GM19035 (cell line): ENCODE results near the gene RALA.
"Not testable (repeated sequence)": the region's sequence is repeated elsewhere in the genome, so short reads cannot be mapped to it uniquely, and the experiment has no call there.

Experiments used
- ATAC-seq: cut with Tn5 transposase; IDR thresholded peaks from one replicate; pipeline ENCODE4 v1.9.1; 2021; ENCODE audit not compliant: unreplicated experiment

RALA gene

DNA sequence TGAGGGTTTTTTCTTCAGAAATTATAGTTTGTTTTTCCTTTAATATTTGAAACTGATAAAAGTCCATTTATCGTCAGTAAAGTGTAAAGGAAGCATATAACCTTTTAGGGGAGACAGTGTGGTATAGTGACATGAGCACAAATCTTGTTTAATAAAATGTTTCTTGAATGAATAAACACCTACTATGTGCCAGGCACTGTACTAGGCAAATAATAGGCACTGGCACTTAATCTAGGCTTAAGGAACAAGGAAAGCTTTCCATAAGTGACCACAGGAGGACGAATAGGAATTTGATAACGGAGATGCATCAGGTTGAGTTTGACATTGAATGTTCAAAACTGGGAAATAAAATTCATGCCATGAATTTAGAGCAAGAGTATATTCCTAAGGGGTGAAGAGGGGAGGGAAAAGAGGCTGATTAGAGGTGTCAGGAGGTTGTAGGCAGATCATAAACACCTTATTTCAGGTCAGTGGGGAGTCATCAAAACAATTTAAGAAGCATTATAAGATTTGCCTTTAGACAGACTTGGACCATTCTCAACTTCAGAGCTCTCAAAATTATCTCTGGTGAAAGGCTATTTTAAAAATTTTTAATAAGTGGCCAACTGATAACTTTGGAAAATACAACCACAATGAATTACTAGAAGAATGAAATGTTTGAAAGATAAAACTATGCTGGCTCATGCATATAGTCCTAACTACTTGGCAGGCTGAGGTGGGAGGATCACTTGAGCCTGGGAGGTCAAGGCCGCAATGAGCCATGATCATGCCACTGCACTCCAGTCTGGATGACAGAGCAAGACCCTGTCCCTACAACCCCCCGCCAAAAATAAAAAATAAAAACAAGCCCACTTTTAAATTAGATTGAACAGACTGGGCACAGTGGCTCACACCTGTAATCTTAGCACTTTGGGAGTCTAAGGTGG is 22.4 kb downstream of the RALA start:
- no peak for ATAC-seq

GRCh38 chr7:39647816-39648215 is 24.4 kb downstream of the RALA start:
- no peak for ATAC-seq

- ATAC-seq = no peak
Observed at GRCh38 chr7:39650676-39651075, 27.3 kb downstream of the RALA start.

DNA sequence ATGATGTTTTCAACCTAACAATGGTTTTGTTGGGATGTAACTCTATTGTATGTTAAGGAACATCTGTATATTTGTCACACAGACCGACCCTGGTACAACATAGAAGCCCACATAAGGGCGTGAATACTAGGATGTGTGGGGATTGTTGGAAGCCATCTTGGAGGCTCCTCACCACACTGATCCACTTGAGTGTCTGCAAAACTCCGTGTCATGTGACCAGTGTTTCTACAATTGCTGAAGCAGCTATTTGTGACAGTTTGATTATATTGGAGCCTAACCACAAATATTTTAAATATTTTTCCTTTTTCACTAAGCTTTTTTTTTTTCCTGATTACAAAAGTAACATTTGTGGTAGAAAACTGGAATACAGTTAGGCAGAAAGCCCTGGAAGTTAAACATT is 27.9 kb downstream of the RALA start:
- ATAC-seq = no peak

DNA sequence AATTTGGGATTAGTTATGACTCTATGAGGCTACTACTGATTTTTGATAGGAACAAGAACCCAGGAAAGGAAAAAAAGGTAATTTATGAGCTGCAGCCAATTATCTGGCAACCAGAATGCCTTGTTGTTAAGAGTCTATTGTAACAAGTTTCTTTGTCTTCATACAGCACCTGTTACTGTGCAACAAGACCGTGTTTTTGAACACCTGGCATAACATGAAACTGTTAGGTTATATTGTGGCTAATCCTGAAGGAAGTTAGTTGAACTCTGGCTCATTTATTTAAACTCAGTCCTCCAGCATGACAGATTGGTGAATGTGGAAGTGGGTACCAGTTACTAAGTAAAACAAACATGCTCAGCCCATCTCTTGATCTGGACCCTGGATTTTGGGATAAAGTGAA is 33.0 kb downstream of the RALA start:
- ATAC-seq = no peak

GRCh38 chr7:39659356-39660013 is 36.1 kb downstream of the RALA start:
- no peak for ATAC-seq

- ATAC-seq = no peak
Observed at GRCh38 chr7:39661960-39662359, 38.6 kb downstream of the RALA start.

GRCh38 chr7:39663263-39663662 is 39.9 kb downstream of the RALA start:
- ATAC-seq = no peak

GRCh38 chr7:39664057-39664456 is 40.7 kb downstream of the RALA start:
- no peak for ATAC-seq

GRCh38 chr7:39664585-39664984 is 41.2 kb downstream of the RALA start:
- ATAC-seq = no peak

GRCh38 chr7:39666562-39666961 is 43.2 kb downstream of the RALA start:
- no peak for ATAC-seq

- no peak for ATAC-seq
Observed at GRCh38 chr7:39667341-39667923, 44.1 kb downstream of the RALA start.

- not testable (repeated sequence) for ATAC-seq
Observed at GRCh38 chr7:39668280-39668679, 44.9 kb downstream of the RALA start.

DNA sequence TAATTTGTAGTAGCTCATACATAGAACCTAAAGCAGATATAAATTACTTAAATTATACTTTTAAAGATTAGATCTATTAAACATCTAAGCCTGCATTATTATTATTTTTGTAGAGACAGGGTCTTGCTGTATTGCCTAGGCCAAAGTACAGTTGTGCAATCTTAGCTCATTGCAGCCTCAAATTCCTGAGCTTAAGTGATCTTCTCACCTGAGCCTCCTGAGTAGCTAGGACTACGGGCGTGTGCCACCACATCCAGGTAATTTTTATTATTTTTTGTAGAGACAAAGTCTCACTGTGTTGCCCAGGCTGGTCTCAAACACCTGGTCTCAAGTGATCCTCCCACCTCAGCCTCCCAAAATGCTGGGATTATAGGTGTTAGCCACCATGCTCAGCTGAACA is 46.7 kb downstream of the RALA start:
- ATAC-seq = no peak

DNA sequence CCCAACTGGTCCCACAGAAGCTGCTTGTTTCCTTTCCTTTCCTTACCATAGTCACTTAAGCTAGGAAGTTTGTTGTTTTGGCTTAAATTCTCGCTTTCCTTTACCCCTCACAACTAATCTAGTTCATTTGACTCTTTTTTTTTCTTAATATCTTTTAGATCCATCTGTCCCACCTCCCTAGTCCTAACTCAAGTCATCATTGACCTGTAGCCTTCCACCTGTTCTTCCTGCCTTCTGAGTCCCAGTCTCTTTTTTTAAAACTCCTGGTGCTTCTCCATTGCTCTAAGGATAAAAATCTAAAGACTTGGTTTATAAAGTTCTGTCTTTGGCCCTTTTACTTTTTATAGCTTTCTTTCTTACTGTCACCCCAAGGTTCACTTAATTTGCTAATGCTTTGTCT is 47.6 kb downstream of the RALA start:
- no peak for ATAC-seq

- no peak for ATAC-seq
Observed at GRCh38 chr7:39672176-39672575, 48.8 kb downstream of the RALA start.

DNA sequence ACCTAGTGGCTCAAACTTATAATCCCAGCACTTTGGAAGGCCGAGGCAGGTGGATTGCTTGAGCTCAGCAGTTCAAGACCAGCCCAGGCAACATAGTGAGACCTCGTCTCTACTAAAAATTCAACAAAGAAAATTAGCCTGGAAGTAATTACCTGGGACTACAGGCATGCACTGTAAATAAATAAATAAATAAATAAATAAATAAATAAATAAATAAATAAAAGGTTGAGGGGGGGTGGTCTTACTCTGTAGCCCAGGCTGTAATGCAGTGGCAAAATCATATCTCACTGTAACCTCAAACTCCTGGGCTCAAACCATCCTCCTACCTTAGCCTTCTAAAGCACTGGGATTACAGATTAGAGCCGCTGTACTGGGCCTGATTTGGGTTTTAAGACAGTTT is 50.5 kb downstream of the RALA start:
- no peak for ATAC-seq

DNA sequence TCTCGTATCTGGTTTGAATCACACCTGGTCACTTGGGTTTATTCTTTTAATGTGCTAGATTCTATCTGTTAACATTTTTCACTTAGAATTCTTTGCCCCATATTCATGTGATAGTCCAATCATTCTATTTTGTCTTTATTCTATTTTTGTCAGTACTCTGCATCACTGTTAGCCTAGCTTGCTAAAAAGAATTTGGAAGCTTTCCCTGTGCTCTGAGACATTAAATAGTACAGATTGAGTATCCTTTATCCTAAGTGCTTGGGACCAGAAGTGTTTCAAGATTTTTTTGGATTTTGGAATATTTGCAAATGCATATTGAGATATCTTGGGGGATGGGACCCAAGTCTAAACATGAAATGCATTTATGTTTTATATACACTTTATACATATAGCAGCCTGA is 51.0 kb downstream of the RALA start:
- ATAC-seq = no peak

DNA sequence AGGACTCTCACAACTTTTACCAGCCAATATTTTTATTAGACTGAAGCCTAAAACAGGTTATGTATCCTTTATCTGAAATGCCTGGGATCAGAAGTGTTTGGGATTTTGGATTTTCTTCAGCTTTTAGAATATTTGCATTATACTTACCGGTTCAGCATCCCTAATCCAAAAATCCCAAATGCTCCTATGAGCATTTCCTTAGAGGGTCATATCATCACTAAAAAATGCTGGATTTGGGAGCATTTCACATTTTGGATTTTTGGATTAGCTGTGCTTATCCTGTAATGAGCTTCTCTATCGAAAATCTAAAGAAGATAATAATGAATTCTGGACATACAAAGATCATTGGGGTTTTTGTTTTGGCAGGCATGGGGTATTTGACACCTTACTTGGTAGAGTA is 53.0 kb downstream of the RALA start:
- ATAC-seq = no peak

- ATAC-seq = no peak
Observed at GRCh38 chr7:39678930-39679709, 55.7 kb downstream of the RALA start.

GRCh38 chr7:39679874-39680273 is 56.5 kb downstream of the RALA start:
- not testable (repeated sequence) for ATAC-seq
